GM18505 (cell line): ENCODE measurements around the gene GGA2.

Experiments
- ATAC-seq: cut with Tn5 transposase; IDR thresholded peaks from one replicate; pipeline ENCODE4 v1.9.1; 2021; ENCODE audit not compliant: unreplicated experiment
- POLR2A ChIP-seq: IDR thresholded peaks from 4 replicates; pipeline ENCODE4 v1.6.1; 2011; ENCODE audit warnings: borderline replicate concordance; ENCODE audit not compliant: insufficient read depth, insufficient read length; ENCODE audit errors: extremely low read depth

Gene GGA2

DNA sequence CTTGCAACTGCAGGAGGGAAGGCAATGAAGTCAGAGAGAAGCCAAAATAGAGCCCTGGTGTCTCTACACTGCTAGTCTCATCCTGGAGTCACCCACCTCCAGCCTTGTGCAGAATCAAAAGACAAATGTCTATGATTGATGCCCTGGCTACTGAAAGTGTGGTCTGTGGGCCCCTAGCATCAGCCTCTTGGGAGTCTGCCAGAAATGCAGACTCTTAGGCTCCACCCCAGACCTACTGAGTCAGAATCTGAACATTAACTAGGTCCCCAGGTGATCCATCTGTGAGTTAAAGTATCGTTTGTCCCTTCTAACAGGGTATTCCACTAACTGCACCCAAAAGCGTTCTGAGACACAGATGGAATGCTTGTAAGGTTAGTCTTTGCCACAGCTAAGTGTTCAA lies 25.6 kb upstream of the GGA2 start:
- no peak for TF ChIP-seq POLR2A
- no peak for ATAC-seq

DNA sequence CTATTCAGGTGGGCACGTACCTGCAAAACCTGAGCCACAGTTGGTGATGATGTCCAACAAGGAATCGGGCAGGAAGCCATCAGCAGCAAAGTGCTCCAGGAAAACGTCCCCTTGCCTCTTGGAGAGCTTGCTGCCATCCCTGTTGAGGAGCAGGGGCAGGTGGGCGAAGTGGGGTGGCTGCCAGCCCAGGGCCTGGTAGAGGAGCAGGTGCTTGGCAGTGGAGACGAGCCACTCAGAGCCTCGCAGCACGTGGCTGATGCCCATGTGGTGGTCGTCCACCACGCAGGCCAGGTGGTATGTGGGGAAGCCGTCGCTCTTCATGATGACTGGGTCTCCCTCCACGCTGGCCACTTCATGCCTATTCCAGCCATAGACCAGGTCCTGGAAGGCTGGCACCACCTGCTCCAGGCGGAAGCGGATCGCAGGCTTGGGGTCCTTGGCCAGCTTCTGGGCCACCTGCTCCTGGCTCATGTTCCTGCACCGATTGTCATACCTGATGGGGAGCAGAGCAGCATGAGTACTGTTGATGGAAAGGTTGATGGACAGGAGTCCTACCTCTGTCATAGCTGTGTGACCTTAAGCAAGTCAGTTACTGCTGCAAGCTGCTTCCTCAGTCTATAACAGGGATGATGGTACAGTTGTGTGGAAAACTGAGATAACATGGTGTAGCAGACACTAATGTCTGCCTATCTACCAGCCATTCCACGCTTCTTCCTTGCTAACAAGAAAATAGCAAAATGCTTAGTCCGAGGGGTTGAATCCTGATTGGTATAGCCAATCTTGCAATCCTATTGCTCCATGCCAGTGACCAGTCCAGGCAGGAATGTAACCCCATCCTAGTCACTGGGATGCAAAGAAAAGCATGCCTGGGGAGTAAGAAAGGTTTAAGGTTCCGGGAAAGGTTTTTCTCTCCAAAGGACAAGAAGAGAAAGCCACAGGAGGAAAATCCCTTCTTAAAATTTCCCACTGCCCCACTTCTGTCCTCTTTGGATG lies 24.9 kb upstream of the GGA2 start:
- TF ChIP-seq POLR2A: no peak
- no peak for ATAC-seq

- TF ChIP-seq POLR2A: no peak
- no peak for ATAC-seq
Measured at GRCh38 chr16:23532448-23532847, 22.2 kb upstream of the GGA2 start.

GRCh38 chr16:23530062-23530461 lies 19.8 kb upstream of the GGA2 start:
- TF ChIP-seq POLR2A: no peak
- ATAC-seq: no peak

DNA sequence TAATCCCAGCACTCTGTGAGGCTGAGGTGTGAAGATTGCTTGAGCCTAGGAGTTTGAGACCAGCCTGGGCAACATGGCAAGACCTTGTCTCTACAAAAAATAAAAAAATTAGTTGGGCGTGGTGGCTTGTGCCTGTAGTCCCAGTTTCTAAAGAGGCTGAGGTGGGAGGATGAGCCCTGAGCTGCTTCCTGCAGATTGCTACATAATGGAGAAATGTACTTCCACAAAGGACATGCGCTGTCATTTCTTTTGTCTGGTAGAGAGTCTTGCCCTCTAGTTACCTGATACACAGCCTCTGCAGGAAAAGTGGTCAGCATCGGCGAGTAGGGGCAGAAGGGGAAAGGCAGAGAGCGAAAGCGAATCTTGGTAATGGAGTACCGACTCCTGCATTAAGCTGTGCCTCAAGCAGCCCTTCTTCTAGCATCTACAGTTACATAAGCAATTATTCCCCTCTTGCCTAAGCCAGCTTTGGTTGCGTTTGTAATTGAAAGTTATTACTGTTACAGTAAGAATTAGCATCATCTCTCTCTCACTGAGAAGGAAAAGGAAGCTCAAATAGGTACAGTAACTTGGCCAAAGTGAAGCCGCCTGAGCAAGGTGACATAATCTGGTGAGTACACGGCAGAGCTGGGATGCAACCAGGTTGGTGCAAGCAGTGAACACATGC lies 18.5 kb upstream of the GGA2 start:
- no peak for ATAC-seq
- TF ChIP-seq POLR2A: no peak

DNA sequence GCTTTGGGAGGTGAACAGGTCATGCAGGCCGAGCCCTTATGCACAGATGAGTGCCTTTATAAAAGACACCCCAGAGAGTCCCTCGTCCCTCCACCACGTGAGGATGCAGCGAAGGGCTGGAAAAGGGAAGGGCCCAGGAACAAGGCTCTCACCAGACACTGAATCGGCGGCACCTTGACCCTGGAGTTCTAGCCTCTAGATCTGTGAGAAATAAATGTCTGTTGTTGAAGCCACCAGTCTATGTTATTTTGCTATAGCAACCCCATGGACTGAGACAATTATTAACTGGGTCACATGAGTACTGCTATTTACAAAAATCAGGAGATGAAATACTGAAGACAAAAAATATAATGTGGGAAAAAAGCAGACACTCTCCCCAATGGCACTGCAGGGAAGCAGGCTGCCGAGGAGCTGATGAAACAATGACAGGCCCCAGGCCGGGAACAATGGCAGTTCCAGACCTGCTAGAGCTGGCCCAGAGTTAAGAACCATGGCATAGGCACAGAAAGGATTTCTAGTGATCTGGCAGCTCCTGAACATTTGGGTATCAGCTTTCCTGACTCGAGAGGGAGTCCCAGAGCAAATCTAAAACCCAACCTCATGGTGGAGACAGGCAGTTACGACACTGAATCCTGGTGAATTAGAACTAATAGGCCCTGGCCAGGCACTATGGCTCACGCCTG lies 17.8 kb upstream of the GGA2 start:
- no peak for ATAC-seq
- TF ChIP-seq POLR2A: no peak

DNA sequence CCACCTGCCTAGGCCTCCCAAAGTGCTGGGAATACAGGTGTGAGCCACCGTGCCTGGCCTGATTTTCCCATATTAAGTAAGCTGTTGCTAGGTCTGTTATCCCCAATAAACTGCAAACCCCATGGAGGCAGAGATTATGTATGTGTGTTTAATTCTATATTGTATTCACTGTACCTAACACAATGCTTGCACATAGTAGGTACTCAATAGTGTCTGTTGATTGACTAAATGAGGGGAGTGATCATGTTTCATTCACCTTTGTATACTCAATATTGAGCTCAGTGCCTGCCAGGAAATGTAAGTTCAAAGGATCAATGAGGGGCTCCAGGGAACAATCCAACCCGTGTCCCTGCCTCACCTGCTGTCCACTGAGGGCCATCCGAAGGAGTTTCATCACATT lies 14.6 kb upstream of the GGA2 start:
- no peak for ATAC-seq
- TF ChIP-seq POLR2A: no peak

DNA sequence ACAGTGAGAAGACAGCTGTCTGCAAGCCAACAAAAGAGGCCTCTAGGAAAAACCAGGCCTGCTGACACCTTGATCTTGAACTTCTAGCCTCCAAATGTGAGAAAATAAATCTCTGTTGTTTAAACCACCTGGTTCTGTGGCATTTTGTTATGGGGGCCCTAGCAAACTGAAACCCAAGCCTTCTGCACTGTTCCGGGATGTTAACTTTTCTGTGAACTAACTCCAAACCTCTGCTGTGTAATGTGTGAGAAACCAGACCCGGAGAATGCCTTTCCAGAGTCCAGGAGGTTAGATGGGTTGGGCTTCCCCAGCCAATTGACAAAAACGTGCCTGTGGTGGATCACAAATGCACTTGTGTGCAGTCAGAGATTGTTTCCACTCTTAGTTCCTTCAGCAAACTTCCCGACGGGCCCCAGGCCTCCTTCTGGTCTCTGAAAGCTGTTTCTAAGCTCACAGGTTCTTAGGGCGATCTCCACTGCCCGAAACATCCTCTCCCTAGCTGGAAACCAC lies 13.6 kb upstream of the GGA2 start:
- no peak for TF ChIP-seq POLR2A
- no peak for ATAC-seq

DNA sequence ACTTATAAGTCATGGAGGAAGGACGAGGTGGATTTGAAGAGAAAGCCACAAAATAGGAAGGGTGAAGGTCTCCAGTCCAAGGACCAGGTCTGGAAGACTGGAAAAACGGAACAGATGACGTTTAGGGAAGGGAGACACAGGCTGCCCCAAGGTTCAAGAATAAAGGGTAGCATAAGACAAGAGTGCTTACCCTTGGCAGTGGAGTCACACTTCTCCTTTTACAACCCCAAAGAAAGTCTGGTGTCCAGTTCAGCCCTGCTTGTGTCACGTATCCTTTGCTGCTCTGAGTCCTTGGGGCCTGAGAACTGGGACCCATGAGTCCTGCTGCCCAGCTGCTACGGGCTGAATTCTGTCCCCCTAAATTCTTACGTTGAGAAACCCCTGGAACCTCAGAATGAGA lies 13.0 kb upstream of the GGA2 start:
- ATAC-seq: no peak
- no peak for TF ChIP-seq POLR2A

DNA sequence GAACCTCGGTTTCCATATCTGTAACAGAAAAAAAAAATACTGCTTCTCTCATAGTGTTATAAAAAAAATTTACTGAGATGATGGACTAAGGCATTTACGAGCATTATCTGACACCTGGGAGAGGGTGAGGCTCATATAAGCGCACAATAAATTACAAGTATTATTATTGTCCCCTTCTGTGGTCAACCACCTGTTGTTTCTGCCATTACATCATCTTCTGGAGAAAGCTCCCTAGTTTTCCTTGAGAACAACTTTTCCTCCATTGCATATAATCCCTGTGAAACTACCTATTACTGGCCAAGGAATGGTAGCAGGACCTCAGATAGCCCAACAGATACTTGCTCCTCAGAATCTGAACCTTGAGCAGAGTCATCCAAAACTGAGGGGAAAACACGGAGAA lies 11.7 kb upstream of the GGA2 start:
- no peak for TF ChIP-seq POLR2A
- no peak for ATAC-seq

DNA sequence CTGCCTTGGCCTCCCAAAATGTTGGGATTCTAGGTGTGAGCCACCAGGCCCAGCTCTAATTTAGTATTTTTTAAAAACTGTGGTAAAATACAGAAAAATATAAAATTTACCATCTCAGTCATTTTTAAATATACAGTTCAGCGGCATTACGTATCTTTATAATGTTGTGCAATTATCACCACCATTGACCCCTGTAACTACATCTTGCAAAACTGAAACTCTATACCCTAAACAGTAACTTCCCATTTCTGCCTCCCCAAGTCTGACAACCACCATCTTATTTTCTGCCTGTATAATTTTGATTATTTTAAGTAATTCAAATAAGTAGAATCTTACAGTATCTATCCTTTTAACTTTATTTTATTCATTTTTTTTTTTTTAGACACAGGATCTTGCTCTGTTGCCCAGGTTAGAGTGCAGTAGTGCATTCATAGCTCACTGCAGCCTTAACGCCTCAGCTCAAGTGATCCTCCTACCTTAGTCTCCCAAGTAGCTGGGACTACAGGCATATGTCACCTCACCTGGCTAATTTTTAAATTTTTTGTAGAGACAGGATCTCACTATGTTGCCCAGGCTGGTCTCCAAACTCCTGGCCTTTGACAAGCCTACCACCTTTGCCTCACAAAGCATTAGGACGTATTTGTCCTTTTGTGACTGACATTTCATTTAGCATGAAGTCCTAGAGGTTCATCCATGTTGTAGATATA lies 10.9 kb upstream of the GGA2 start:
- no peak for TF ChIP-seq POLR2A
- ATAC-seq: no peak

GRCh38 chr16:23520500-23520899 lies 10.2 kb upstream of the GGA2 start:
- ATAC-seq: no peak
- no peak for TF ChIP-seq POLR2A

DNA sequence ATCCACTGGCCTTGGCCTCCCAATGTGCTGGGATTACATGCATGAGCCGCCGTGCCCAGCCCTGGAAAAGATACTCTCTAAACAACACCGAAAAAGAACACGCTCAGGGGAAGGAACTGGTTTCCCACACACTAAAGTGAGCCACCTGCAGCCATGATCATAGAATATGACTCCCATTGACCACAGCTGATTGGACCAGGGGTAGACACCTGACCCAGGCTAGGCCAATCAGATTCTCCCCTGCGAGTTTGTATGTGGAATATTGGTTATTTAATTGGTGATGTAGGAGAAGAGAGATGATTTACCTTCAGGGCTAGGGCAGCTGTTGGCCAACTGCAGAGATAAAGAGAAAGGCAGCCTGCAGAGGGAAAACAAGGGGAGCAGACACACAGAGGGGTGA lies 9.0 kb upstream of the GGA2 start:
- no peak for TF ChIP-seq POLR2A
- ATAC-seq: no peak
